Measurements from ENCODE around the gene VPREB3. TPM values are rescaled to one million over a fixed set of nuclear protein-coding genes. Genes with fewer than 3 reads are reported as not detected.

VPREB3 gene
- polyA plus RNA-seq, 12 donors: 0.34 to 3.9 (median 1.1) TPM; not detected in 5

Other genes with a start within 250 kb of the VPREB3 start
- 1 to 10 TPM in 1 of 12 donors, under 1 TPM in 8, not detected in 3; 0.29 to 7.2 (median 0.49) TPM for gene IGLL1, start 174.1 kb downstream of the VPREB3 start, polyA plus RNA-seq (ENCODE audit: insufficient read length in 12 of 12)
- gene DRICH1, start 122.1 kb downstream of the VPREB3 start, polyA plus RNA-seq (ENCODE audit: insufficient read length in 12 of 12): 1 to 10 TPM in 3 of 12 donors, under 1 TPM in 7, not detected in 2; 0.26 to 1.7 (median 0.54) TPM
- gene RGL4, start 63.4 kb downstream of the VPREB3 start, polyA plus RNA-seq (ENCODE audit: insufficient read length in 12 of 12): 1 to 10 TPM in 8 of 12 donors, under 1 TPM in 2, not detected in 2; 0.84 to 3.0 (median 1.2) TPM
- gene ZNF70, start 3.3 kb downstream of the VPREB3 start, polyA plus RNA-seq (ENCODE audit: insufficient read length in 12 of 12): 1 to 10 TPM in 11 of 12 donors, not detected in 1; 4.1 to 7.4 (median 5.1) TPM
- gene C22orf15, start 8.6 kb upstream of the VPREB3 start, polyA plus RNA-seq (ENCODE audit: insufficient read length in 12 of 12): 1 to 10 TPM in 1 of 12 donors, under 1 TPM in 9, not detected in 2; 0.08 to 1.0 (median 0.23) TPM
- gene CHCHD10, start 13.5 kb upstream of the VPREB3 start, polyA plus RNA-seq (ENCODE audit: insufficient read length in 12 of 12): 1,000 to 10,000 TPM in 1 of 12 donors, 100 to 1,000 TPM in 1, 10 to 100 TPM in 10; 33.8 to 1,945 (median 51.8) TPM
- gene MMP11, start 18.4 kb upstream of the VPREB3 start, polyA plus RNA-seq (ENCODE audit: insufficient read length in 12 of 12): 10 to 100 TPM in 3 of 12 donors, 1 to 10 TPM in 8, not detected in 1; 5.7 to 17.2 (median 8.3) TPM
- 100 to 1,000 TPM in 1 of 12 donors, 10 to 100 TPM in 10, not detected in 1; 54.2 to 121 (median 78.8) TPM for gene SMARCB1, start 32.5 kb upstream of the VPREB3 start, polyA plus RNA-seq (ENCODE audit: insufficient read length in 12 of 12)
- 1 to 10 TPM in 5 of 12 donors, under 1 TPM in 5, not detected in 2; 0.70 to 2.8 (median 1.1) TPM for gene DERL3, start 84.6 kb upstream of the VPREB3 start, polyA plus RNA-seq (ENCODE audit: insufficient read length in 12 of 12)
- 10 to 100 TPM in 4 of 12 donors, 1 to 10 TPM in 7, not detected in 1; 3.1 to 13.2 (median 6.7) TPM for gene SLC2A11, start 103.5 kb upstream of the VPREB3 start, polyA plus RNA-seq (ENCODE audit: insufficient read length in 12 of 12)
- gene MIF, start 140.0 kb upstream of the VPREB3 start, polyA plus RNA-seq (ENCODE audit: insufficient read length in 12 of 12): 100 to 1,000 TPM in 9 of 12 donors, 10 to 100 TPM in 2, not detected in 1; 78.2 to 238 (median 118) TPM
- 10 to 100 TPM in 4 of 12 donors, 1 to 10 TPM in 6, not detected in 2; 2.1 to 39.1 (median 7.1) TPM for gene GSTT2B, start 206.8 kb upstream of the VPREB3 start, polyA plus RNA-seq (ENCODE audit: insufficient read length in 12 of 12)
- gene DDTL, start 212.5 kb upstream of the VPREB3 start, polyA plus RNA-seq (ENCODE audit: insufficient read length in 12 of 12): 1 to 10 TPM in 10 of 12 donors, not detected in 2; 2.2 to 5.6 (median 3.9) TPM
- 10 to 100 TPM in 11 of 12 donors, not detected in 1; 29.4 to 61.0 (median 42.2) TPM for gene DDT, start 220.0 kb upstream of the VPREB3 start, polyA plus RNA-seq (ENCODE audit: insufficient read length in 12 of 12)
- gene GSTT2, start 225.7 kb upstream of the VPREB3 start, polyA plus RNA-seq (ENCODE audit: insufficient read length in 12 of 12): 1 to 10 TPM in 3 of 12 donors, under 1 TPM in 4, not detected in 5; 0.40 to 2.6 (median 0.82) TPM

Data from muscle of arm (tissue), 12 donors.